GM12878 (cell line): ENCODE data around the gene FBXW12. TPM values are rescaled to one million over a fixed set of nuclear protein-coding genes. Genes with fewer than 3 reads are reported as not detected.

ENCODE experiments used
- ATAC-seq: fragments of 200-7000 bp; cut with Tn5 transposase; 3 replicates; pipeline ENCODE4 v1.9.1; 2020; ENCODE audit warnings: mild to moderate bottlenecking, moderate library complexity
- BruUV-seq: library from RNA; stranded (reverse); fragments of 400-500 nt; replicated peaks from 2 replicates; lab custom pipeline; 2021; lab: Mats Ljungman, UMichigan
- CTCF ChIA-PET: fragments of 300-600 bp; sonication (Branson Sonifier 250); formaldehyde crosslinking; extraction: SDS; loops from one replicate; lab custom pipeline; 2021; ENCODE audit warnings: inconsistent platforms; lab: Yijun Ruan, JAX
- POLR2A ChIA-PET: fragments of 350-600 bp; formaldehyde crosslinking; extraction: SDS; loops from one replicate; lab custom pipeline; 2021; ENCODE audit warnings: inconsistent platforms; lab: Charles Lee
- RAD21 ChIA-PET: fragments of 300-600 bp; sonication (Branson Sonifier 250); formaldehyde crosslinking; loops from one replicate; lab custom pipeline; 2023; ENCODE audit warnings: antibody characterized with exemption; ENCODE audit not compliant: unreplicated experiment; lab: Charles Lee
- SMC1A ChIA-PET: fragments of 300-600 bp; sonication (Branson Sonifier 250); formaldehyde crosslinking; loops from one replicate; lab custom pipeline; 2023; ENCODE audit not compliant: unreplicated experiment, uncharacterized antibody; lab: Charles Lee
- DNase-seq: peaks from one replicate; pipeline ENCODE4 v3.0.0-alpha.2; 2011; ENCODE audit warnings: low read depth, low spot score
- FAIRE-seq: peaks from 3 replicates; lab custom pipeline; 2011; peaks lifted over from hg19 to GRCh38; lab: Jason Lieb, UNC
- H2AFZ ChIP-seq: 2 replicates; pipeline ENCODE4 v1.6.0; 2011; ENCODE audit warnings: low read depth, low read length, control low read depth; ENCODE audit not compliant: control insufficient read depth
- H3K27ac ChIP-seq: 2 replicates; pipeline ENCODE4 v1.5.1; 2011; ENCODE audit warnings: control low read depth; ENCODE audit not compliant: control insufficient read depth, insufficient read depth
- H3K27me3 ChIP-seq, 2 experiments: replicated peaks in 1 of 2; 2 replicates each; pipeline versions ENCODE4 v1.6.0 to v1.6.1; 2011; ENCODE audit warnings: low read length in 1 of 2; ENCODE audit not compliant: control insufficient read depth in 2 of 2, insufficient read depth in 2 of 2
- H3K36me3 ChIP-seq, 2 experiments: 2 replicates each; pipeline ENCODE4 v1.5.1; 2011; ENCODE audit warnings: low read length in 1 of 2; ENCODE audit not compliant: control insufficient read depth in 2 of 2, insufficient read depth in 2 of 2
- H3K4me1 ChIP-seq: 2 replicates; pipeline ENCODE4 v1.6.1; 2011; ENCODE audit warnings: mild to moderate bottlenecking, low read length, moderate library complexity, mixed read lengths; ENCODE audit not compliant: control insufficient read depth, insufficient read depth
- H3K4me2 ChIP-seq: 2 replicates; pipeline ENCODE4 v1.6.0; 2011; ENCODE audit warnings: control low read depth; ENCODE audit not compliant: control insufficient read depth, insufficient read depth
- H3K4me3 ChIP-seq: fragments of 200-600 bp; sonication (generic); 2 replicates; pipeline ENCODE4 v1.5.1; 2016
- H3K79me2 ChIP-seq: 2 replicates; pipeline ENCODE4 v1.6.0; 2011; ENCODE audit warnings: low read length; ENCODE audit not compliant: control insufficient read depth, insufficient read depth
- H3K9ac ChIP-seq: 2 replicates; pipeline ENCODE4 v1.8.0; 2011; ENCODE audit warnings: low read length, control low read depth, mixed read lengths; ENCODE audit not compliant: control insufficient read depth, insufficient read depth
- H3K9me3 ChIP-seq: replicated peaks from 3 replicates; pipeline ENCODE4 v1.5.1; 2011; ENCODE audit warnings: mild to moderate bottlenecking, low read length; ENCODE audit not compliant: control insufficient read depth, insufficient read depth
- H4K20me1 ChIP-seq: 2 replicates; pipeline ENCODE4 v1.6.0; 2011; ENCODE audit not compliant: control insufficient read depth, insufficient read depth
- MTA2 ChIP-seq: fragments of 450-650 bp; IDR thresholded peaks from 2 replicates; pipeline ENCODE4 v1.6.1; 2016; ENCODE audit warnings: low read depth, mild to moderate bottlenecking, moderate library complexity
- SUZ12 ChIP-seq: fragments of 200-600 bp; sonication (generic); IDR thresholded peaks from one replicate; pipeline ENCODE4 v1.6.1; 2018; ENCODE audit warnings: antibody characterized with exemption, mild to moderate bottlenecking; ENCODE audit not compliant: unreplicated experiment
- ZSCAN29 ChIP-seq: fragments of 450-650 bp; IDR thresholded peaks from 2 replicates; pipeline ENCODE4 v1.6.1; 2017; ENCODE audit warnings: mild to moderate bottlenecking, moderate library complexity
- WGBS: methylation state at CpG from one replicate; pipeline ENCODE4 v1.1.6; 2016; ENCODE audit warnings: low lambda C conversion rate; ENCODE audit not compliant: insufficient replicate concordance, insufficient coverage; ENCODE audit errors: missing lambda C conversion rate; 5-methylcytosine and 5-hydroxymethylcytosine counted together
- in situ Hi-C: fragments of 300-500 bp; cut with MboI; formaldehyde crosslinking; loops from 9 replicates; pipeline ENCODE4 v1.14.3; 2018; ENCODE audit warnings: mixed read lengths
- intact Hi-C: fragments of 100-400 bp; cut with micrococcal nuclease; formaldehyde crosslinking; loops from one replicate; pipeline ENCODE4 v1.14.2; 2022; ENCODE audit not compliant: unreplicated experiment
- polyA plus RNA-seq, 11 experiments: library from polyadenylated mRNA; depleted of rRNA in 4 of 11; unstranded in 6 of 11; stranded (reverse) in 5 of 11; fragments of >200 nt; fragmentation: Nextera tagmentation in 4 of 11; fragmentation: Illumina TruSeq in 1 of 11; extraction: Ambion mirVana in 4 of 11; extraction: Trizol in 1 of 11; gene quantifications; 1 replicate in 1 of 11; 2 replicates in 10 of 11; pipeline versions ENCODE4 v1.2.1 to v1.2.3, GENCODE V29; 2011 to 2016; ENCODE audit warnings: inconsistent platforms in 2 of 11, missing spikeins in 2 of 11, low read depth in 1 of 11
- total RNA-seq, 4 experiments: library from RNA; depleted of rRNA in 3 of 4; stranded (reverse); fragments of >200 nt in 3 of 4; fragmentation: Illumina TruSeq in 1 of 4; extraction: Trizol in 1 of 4; gene quantifications; 2 replicates each; pipeline versions ENCODE4 v1.2.1 to v1.2.3, GENCODE V29; 2013 to 2021

FBXW12 gene
- total and polyA plus RNA-seq, 10 of the 15 experiments (the other 5 are each of a cell fraction or from before 2014, with no cell fraction given), result 0.04 to 0.18 (median 0.12) TPM; not detected in 4

- WGBS, result 81% methylated on average over 8 of the region's 8 CpGs
- ChIA-PET CTCF (interaction anchor here (0.8 to 12.5 kb wide), 3 partner anchors 23 to 159 kb away, joined by 3 to 757 read pairs (median 28); no protein-coding TSS in a partner anchor), RAD21 (no interaction called here), SMC1A (interaction anchor here (1.2 to 11.5 kb wide), 2 partner anchors 24 to 30 kb away, joined by 4 to 287 read pairs; no protein-coding TSS in a partner anchor), POLR2A (no interaction called here)
- DNase-seq (no peak), FAIRE-seq (no peak), ATAC-seq (no peak)
- in situ Hi-C loops, result no loop called here
- H3K79me2 ChIP-seq, result no peaks in the 10 kb centered on the region; the same call in 1 of the 2 replicates
- H3K4me3 ChIP-seq, result no peak overlapping the region
- no peak overlapping the region for H3K9ac ChIP-seq
- H3K36me3 ChIP-seq, result peaks cover 2 to 16% of the 10 kb centered on the region in 2 experiments; a peak in 2 of 4 replicates
- no TSS peak for BruUV-seq
- no peaks in the 10 kb centered on the region for H4K20me1 ChIP-seq
- H3K27ac ChIP-seq, result peak overlapping the region; percentile 54; the same call in 1 of the 2 replicates
- no peaks in the 10 kb centered on the region for H3K27me3 ChIP-seq
- H3K4me2 ChIP-seq, result no peak overlapping the region
- peaks cover 25% of the 10 kb centered on the region for H3K4me1 ChIP-seq
- no peak overlapping the region for H2AFZ ChIP-seq
- TF ChIP-seq SUZ12 (no peak), MTA2 (no peak), ZSCAN29 (no peak)
- no peaks in the 10 kb centered on the region for H3K9me3 ChIP-seq
- intact Hi-C loops, result no loop called here
These were observed 59.4 kb downstream of the FBXW12 start for GRCh38 chr3:48431224-48432029.
